Activated B cell treated with CpG ODN at 0.5 μM for 24 hours (primary cell): ENCODE results near the gene NDUFS4. TPM values are rescaled to one million over a fixed set of nuclear protein-coding genes. Genes with fewer than 3 reads are reported as not detected.

Source experiments
- ATAC-seq: fragments of 200-7000 bp; cut with Tn5 transposase; one replicate; pipeline ENCODE4 v1.10.0; 2021; ENCODE audit warnings: low read depth, mild to moderate bottlenecking, moderate library complexity
- CTCF ChIA-PET: fragments of 350-600 bp; sonication (Branson Sonifier 250); formaldehyde crosslinking; loops from one replicate; lab custom pipeline; 2021; ENCODE audit warnings: antibody characterized with exemption; lab: Charles Lee
- POLR2A ChIA-PET: fragments of 350-600 bp; sonication (Branson Sonifier 250); formaldehyde crosslinking; loops from one replicate; lab custom pipeline; 2021; ENCODE audit warnings: antibody characterized with exemption; lab: Charles Lee
- DNase-seq: peaks from one replicate; pipeline ENCODE4 v3.0.0; 2022
- H3K27ac Mint-ChIP-seq: one replicate; pipeline ENCODE4 v1.8.0; 2020; ENCODE audit warnings: mixed read lengths
- H3K27me3 Mint-ChIP-seq: one replicate; pipeline ENCODE4 v1.8.0; 2021; ENCODE audit warnings: mixed read lengths
- H3K36me3 Mint-ChIP-seq: one replicate; pipeline ENCODE4 v1.8.0; 2021; ENCODE audit warnings: low read depth, mixed read lengths
- H3K4me1 Mint-ChIP-seq: one replicate; pipeline ENCODE4 v1.8.0; 2021; ENCODE audit warnings: mixed read lengths
- H3K4me3 Mint-ChIP-seq: one replicate; pipeline ENCODE4 v1.8.0; 2020; ENCODE audit warnings: mild to moderate bottlenecking, mixed read lengths
- H3K9me3 Mint-ChIP-seq: one replicate; pipeline ENCODE4 v1.8.0; 2020; ENCODE audit warnings: mixed read lengths
- intact Hi-C: fragments of 100-400 bp; cut with micrococcal nuclease; formaldehyde crosslinking; loops from one replicate; pipeline ENCODE4 v1.15.1; 2024
- total RNA-seq: library from RNA; stranded (reverse); gene quantifications from 2 replicates; pipeline ENCODE4 v1.2.3, GENCODE V29; 2022
- TF ChIP-seq, protein P1 (sequence below): fragments of 200-600 bp; IDR thresholded peaks from one replicate; pipeline ENCODE4 v1.8.0; 2022; ENCODE audit warnings: antibody characterized with exemption, mild to moderate bottlenecking

Gene NDUFS4
- total RNA-seq, 1 donor from 2014 or later = 35.6 TPM

DNA sequence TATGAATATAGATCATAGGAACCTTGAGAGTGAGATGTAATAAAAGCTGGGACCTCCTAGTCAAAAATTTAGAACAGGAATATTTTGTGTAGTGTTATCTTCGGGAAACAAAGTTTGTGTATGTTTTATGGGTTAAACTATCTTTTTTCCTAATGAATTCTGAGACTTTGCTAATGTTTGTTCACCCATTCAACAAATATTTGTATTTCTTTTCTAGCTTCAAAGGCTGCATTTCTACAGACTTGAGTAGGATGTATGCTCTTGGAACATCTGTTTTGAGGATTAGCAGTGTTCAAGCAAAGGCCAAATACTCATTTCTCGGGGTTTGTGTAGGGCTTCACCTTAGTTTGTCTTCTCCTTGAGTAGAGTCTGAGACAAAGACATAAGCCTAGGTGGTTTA lies 16.2 kb downstream of the NDUFS4 start:
- ATAC-seq = no peak

DNA sequence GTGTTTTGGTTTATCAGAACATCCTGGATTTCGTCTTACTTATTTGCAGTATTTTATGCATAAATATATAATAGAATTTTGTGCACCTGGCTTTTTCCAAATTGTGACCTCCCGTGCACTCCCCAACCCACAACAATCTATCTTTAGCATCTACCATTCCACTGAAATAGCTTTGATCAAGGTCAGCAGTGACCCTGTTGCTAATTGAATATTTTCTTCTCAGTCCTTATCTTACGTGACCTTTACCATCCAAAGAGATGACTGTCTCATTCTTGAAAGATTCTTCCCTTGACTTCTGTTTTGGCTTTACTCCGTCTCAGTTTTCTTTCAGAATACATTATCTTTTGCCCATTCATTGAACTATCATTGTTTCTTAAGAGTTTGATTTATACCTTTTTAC lies 18.4 kb downstream of the NDUFS4 start:
- DNase-seq = no peak
- intact Hi-C loops = no loop called here
- Mint-ChIP-seq H3K4me1 (peaks cover 20% of the 10 kb centered on the region), H3K27me3 (no peaks in the 10 kb centered on the region), H3K36me3 (peaks cover 6% of the 10 kb centered on the region), H3K9me3 (no peaks in the 10 kb centered on the region), H3K4me3 (no peak overlapping the region), H3K27ac (no peak overlapping the region)
- CTCF ChIA-PET = no interaction called here
- POLR2A ChIA-PET = no interaction called here
- TF ChIP-seq, protein P1, sequence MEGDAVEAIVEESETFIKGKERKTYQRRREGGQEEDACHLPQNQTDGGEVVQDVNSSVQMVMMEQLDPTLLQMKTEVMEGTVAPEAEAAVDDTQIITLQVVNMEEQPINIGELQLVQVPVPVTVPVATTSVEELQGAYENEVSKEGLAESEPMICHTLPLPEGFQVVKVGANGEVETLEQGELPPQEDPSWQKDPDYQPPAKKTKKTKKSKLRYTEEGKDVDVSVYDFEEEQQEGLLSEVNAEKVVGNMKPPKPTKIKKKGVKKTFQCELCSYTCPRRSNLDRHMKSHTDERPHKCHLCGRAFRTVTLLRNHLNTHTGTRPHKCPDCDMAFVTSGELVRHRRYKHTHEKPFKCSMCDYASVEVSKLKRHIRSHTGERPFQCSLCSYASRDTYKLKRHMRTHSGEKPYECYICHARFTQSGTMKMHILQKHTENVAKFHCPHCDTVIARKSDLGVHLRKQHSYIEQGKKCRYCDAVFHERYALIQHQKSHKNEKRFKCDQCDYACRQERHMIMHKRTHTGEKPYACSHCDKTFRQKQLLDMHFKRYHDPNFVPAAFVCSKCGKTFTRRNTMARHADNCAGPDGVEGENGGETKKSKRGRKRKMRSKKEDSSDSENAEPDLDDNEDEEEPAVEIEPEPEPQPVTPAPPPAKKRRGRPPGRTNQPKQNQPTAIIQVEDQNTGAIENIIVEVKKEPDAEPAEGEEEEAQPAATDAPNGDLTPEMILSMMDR = no peak
- no peak for ATAC-seq

More for the DNA sequence above, 16.2 kb downstream of the NDUFS4 start:
- ChIA-PET POLR2A (no interaction called here), CTCF (no interaction called here)
- Mint-ChIP-seq H3K9me3 (no peaks in the 10 kb centered on the region), H3K27ac (no peak overlapping the region), H3K27me3 (no peaks in the 10 kb centered on the region), H3K4me1 (peaks cover 24% of the 10 kb centered on the region), H3K36me3 (peaks cover 5% of the 10 kb centered on the region), H3K4me3 (no peak overlapping the region)
- TF ChIP-seq, protein P1 = no peak
- intact Hi-C loops = no loop called here
- DNase-seq = no peak

DNA sequence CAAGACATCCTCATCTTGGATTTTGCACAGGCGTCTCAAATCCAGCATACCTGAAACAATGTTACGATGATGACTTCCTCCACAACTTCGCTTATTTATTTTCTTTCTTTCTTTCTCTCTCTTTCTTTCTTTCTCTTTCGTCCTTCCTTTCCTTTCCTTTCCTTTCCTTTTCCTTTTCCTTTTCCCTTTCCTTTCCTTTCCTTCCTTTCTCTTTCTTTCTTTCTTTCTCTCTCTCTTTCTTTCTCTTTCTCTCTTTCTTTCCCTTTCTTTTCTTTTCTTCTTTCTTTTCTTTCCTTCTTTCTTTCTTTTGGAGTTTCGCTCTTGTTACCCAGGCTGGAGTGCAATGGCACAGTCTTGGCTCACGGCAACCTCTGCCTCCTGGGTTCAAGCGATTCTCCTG lies 20.1 kb downstream of the NDUFS4 start:
- ChIA-PET POLR2A (no interaction called here), CTCF (no interaction called here)
- no peak for DNase-seq
- no peak overlapping the region for H3K27ac Mint-ChIP-seq
- ATAC-seq = no peak
- intact Hi-C loops = no loop called here
- H3K36me3 Mint-ChIP-seq = peaks cover 11% of the 10 kb centered on the region
- H3K4me3 Mint-ChIP-seq = no peak overlapping the region
- H3K9me3 Mint-ChIP-seq = no peaks in the 10 kb centered on the region
- TF ChIP-seq, protein P1 = no peak
- H3K27me3 Mint-ChIP-seq = no peaks in the 10 kb centered on the region
- H3K4me1 Mint-ChIP-seq = peaks cover 15% of the 10 kb centered on the region

- intact Hi-C loops = no loop called here
- DNase-seq (no peak), ATAC-seq (no peak)
- H3K4me3 Mint-ChIP-seq = no peak overlapping the region
- peaks cover 11% of the 10 kb centered on the region for H3K36me3 Mint-ChIP-seq
- ChIA-PET CTCF (no interaction called here), POLR2A (no interaction called here)
- TF ChIP-seq, protein P1 = no peak
- no peaks in the 10 kb centered on the region for H3K9me3 Mint-ChIP-seq
- H3K27me3 Mint-ChIP-seq = no peaks in the 10 kb centered on the region
- no peak overlapping the region for H3K27ac Mint-ChIP-seq
- peaks cover 8% of the 10 kb centered on the region for H3K4me1 Mint-ChIP-seq
Observed at GRCh38 chr5:53582225-53582624, 21.8 kb downstream of the NDUFS4 start.

- TF ChIP-seq, protein P1 = no peak
- ChIA-PET CTCF (no interaction called here), POLR2A (no interaction called here)
- intact Hi-C loops = no loop called here
- H3K9me3 Mint-ChIP-seq = no peaks in the 10 kb centered on the region
- H3K36me3 Mint-ChIP-seq = peaks cover 9% of the 10 kb centered on the region
- DNase-seq (no peak), ATAC-seq (no peak)
- no peaks in the 10 kb centered on the region for H3K27me3 Mint-ChIP-seq
- H3K27ac Mint-ChIP-seq = no peak overlapping the region
- H3K4me3 Mint-ChIP-seq = no peak overlapping the region
- peaks cover 43% of the 10 kb centered on the region for H3K4me1 Mint-ChIP-seq
Observed at GRCh38 chr5:53590759-53591158, 30.3 kb downstream of the NDUFS4 start.
